SU-DHL-6 (cell line): ENCODE data around the gene CPNE4.

Source experiments
- CTCF ChIP-seq: fragments of 200-600 bp; sonication (generic); IDR thresholded peaks from one replicate; pipeline ENCODE4 v1.5.1; 2017; ENCODE audit warnings: antibody characterized with exemption, mild to moderate bottlenecking, low read length, moderate library complexity; ENCODE audit not compliant: insufficient read depth, poor library complexity, severe bottlenecking
- EZH2phosphoT487 ChIP-seq: fragments of 200-600 bp; sonication (generic), shearing (Covaris generic); conservative IDR thresholded peaks from 2 replicates; pipeline ENCODE4 v1.6.1; 2018; ENCODE audit warnings: mild to moderate bottlenecking, antibody characterized with exemption, low read length, moderate library complexity, mixed read lengths

GRCh38 chr3:131793870-131794269, 240.9 kb downstream of the CPNE4 start:
- no peak for TF ChIP-seq CTCF
- TF ChIP-seq EZH2phosphoT487 = no peak
